OCI-LY3 (cell line): ENCODE results near the gene WNK4.

Experiments used
- CTCF ChIP-seq: fragments of 200-600, 300-600 bp; sonication (generic); IDR thresholded peaks from 2 replicates; pipeline ENCODE4 v1.5.1; 2014; ENCODE audit warnings: antibody characterized with exemption, low read length, low read depth
- EZH2phosphoT487 ChIP-seq: fragments of 200-600 bp; shearing (Covaris generic); IDR thresholded peaks from 2 replicates; pipeline ENCODE4 v1.6.1; 2018; ENCODE audit warnings: antibody characterized with exemption, mixed run types, low read depth

GRCh38 chr17:42798383-42799380 lies 18.3 kb downstream of the WNK4 start, which contains the start of the genes CNTD1 and COA3:
- TF ChIP-seq CTCF (no peak), EZH2phosphoT487 (no peak)
